IPS-18c (cell line): ENCODE measurements around the gene RPAP3.
"Not testable (repeated sequence)": the region's sequence is repeated elsewhere in the genome, so short reads cannot be mapped to it uniquely, and the experiment has no call there.

Source experiments
- H3K4me3 ChIP-seq: 2 replicates; pipeline ENCODE4 v1.7.0; 2013; ENCODE audit warnings: low read depth, mild to moderate bottlenecking, low read length, moderate library complexity; ENCODE audit not compliant: insufficient read depth
- H3K9me3 ChIP-seq: one replicate; pipeline ENCODE4 v1.6.1; 2013; ENCODE audit warnings: mild to moderate bottlenecking, low read length, moderate library complexity; ENCODE audit not compliant: control insufficient read depth, insufficient read depth

RPAP3 gene

DNA sequence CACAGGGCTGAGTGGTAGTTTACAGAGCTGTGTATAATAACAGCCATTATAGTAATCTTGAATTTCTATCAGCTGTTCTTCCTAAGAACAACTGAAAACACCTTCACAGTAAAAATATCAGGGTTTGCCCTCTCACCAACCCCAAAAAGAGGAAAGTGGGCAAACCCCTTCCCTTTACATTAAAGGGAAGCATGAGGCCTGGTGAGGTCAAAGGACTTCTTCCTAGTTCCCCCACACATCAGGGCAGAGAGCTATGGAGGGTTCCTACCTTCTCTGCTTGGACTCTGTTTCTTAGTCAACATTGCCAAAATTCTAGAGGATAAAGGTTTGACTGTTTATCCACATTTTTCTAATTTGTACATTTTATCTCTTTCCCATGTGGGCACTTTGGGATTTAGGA is 4.4 kb upstream of the RPAP3 start:
- Histone ChIP-seq H3K9me3 (no peaks in the 10 kb centered on the region), H3K4me3 (no peak overlapping the region)

DNA sequence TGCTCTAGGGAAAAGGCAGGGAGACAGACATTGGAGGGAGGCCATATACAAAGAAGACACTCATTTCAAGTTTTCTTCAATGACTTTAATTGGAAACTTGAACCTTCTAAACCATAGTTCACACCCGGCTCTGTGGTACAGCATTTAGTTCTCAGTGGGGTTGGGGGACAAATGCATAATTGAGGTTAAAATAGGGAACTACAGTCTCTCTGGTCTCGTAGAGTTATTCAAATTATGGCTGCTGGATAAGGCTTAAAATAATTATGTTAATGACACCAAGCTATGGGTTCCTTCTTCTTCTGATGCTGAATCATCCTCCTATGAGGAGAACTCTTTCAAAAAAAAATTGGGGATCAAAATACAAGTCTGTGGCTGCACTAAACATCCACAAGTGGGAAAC is 3.8 kb upstream of the RPAP3 start:
- H3K4me3 ChIP-seq, result no peak overlapping the region
- no peaks in the 10 kb centered on the region for H3K9me3 ChIP-seq

DNA sequence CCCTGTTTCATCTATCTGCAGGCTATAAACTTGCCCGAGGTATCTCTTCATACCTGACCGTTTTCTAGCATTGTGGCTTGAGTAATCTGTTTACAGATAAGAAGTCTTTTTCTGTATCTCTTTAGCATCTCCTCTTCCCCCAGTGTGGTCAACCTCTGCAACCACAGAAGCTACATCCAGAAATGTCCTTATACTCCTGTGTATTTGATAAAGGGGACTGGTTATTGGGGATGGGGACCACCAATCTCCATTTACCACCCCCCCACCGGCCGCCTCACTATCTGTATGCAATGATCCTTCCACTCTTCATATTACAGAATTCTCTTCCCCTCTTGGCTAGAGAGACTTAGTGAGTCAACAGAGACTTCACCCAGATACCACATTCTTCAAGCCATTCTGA is 3.4 kb upstream of the RPAP3 start:
- no peaks in the 10 kb centered on the region for H3K9me3 ChIP-seq
- no peak overlapping the region for H3K4me3 ChIP-seq

DNA sequence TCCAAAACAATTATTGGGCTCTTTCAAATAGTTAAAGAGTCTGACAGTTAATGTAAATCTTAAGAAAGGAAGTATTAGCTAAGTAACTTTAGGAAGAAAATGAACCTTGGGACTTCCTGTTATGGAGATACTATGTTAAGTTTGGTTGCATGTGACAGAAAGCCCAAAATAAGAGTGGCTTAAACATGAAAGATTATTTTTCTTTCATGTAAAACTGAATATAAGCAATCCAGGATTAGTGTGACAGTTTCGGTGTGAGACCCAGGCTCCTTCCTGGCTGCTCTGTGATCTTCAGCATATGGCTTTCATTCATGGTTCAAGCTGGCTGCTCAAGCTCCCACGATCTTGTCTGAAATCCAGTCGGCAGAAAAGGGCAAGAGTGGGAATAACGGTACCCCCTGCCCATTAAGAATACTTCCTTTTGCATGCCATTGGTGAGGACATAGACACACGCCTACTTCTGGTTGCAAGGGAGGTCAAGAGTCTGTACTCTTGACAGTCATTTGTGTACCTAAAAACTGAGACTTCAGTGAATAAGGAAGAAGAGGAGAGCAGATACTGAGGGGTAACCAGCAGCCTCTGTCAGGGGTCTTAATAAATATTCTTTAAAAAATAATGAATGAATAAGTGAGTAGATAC is 2.2 kb upstream of the RPAP3 start:
- Histone ChIP-seq H3K9me3 (no peaks in the 10 kb centered on the region), H3K4me3 (no peak overlapping the region)

GRCh38 chr12:47707355-47707754 is 1.5 kb upstream of the RPAP3 start:
- H3K9me3 ChIP-seq, result no peaks in the 10 kb centered on the region
- no peak overlapping the region for H3K4me3 ChIP-seq

- H3K4me3 ChIP-seq, result peak overlapping the region; percentile 87
Observed at GRCh38 chr12:47705229-47705565, 633 bp downstream of the RPAP3 start.

GRCh38 chr12:47704719-47705118 is 1.1 kb downstream of the RPAP3 start:
- Histone ChIP-seq H3K9me3 (no peaks in the 10 kb centered on the region), H3K4me3 (peak overlapping the region; percentile 87; the same call in 1 of the 2 replicates)

More at GRCh38 chr12:47705229-47705565, 633 bp downstream of the RPAP3 start:
- no peaks in the 10 kb centered on the region for H3K9me3 ChIP-seq

DNA sequence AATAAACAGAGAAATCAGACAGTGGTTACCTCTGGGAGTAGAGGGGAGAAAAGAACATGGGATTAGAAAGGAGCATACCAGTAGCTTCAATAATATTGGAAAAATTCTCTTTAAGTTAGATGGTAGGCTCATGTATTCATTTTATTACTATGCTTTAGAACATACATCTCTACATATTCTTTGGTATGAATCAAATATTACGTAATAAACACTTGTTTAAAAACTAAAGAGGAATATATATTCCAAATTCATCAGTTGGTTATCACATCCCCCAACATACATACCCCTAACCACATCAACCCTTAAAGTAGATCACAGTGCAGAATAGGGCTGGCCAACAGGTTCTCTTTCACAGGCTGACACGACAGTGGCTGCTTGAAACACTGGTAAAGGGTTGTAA is 5.6 kb downstream of the RPAP3 start:
- Histone ChIP-seq H3K4me3 (no peak overlapping the region), H3K9me3 (no peaks in the 10 kb centered on the region)

GRCh38 chr12:47698631-47699030 is 7.2 kb downstream of the RPAP3 start:
- Histone ChIP-seq H3K4me3 (no peak overlapping the region), H3K9me3 (no peaks in the 10 kb centered on the region)

- H3K4me3 ChIP-seq, result no peak overlapping the region
- H3K9me3 ChIP-seq, result no peaks in the 10 kb centered on the region
Observed at GRCh38 chr12:47698055-47698454, 7.8 kb downstream of the RPAP3 start.

DNA sequence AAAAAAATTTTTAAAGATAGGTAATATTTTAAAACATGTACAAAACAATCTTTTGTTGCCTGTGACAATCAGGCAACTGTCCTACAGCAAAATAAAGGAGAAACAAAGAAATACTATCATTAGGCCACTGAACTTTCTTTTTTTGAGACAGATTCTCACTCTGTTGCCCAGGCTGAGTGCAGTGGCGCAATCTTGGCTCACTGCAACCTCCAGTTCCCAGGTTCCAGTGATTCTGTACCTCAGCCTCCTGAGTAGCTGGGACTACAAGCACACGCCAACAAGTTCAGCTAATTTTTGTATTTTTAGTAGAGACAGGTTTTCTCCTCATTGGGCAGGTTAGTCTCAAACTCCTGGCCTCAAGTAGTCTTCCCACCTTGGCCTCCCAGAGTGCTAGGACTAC is 16.6 kb downstream of the RPAP3 start:
- Histone ChIP-seq H3K4me3 (no peak overlapping the region), H3K9me3 (no peaks in the 10 kb centered on the region)

GRCh38 chr12:47687636-47688035 is 18.2 kb downstream of the RPAP3 start:
- Histone ChIP-seq H3K4me3 (no peak overlapping the region), H3K9me3 (no peaks in the 10 kb centered on the region)

- H3K9me3 ChIP-seq, result no peaks in the 10 kb centered on the region
Observed at GRCh38 chr12:47686645-47687240, 19.1 kb downstream of the RPAP3 start.

GRCh38 chr12:47679785-47680184 is 26.0 kb downstream of the RPAP3 start:
- Histone ChIP-seq H3K9me3 (no peaks in the 10 kb centered on the region), H3K4me3 (no peak overlapping the region)

More at GRCh38 chr12:47686645-47687240, 19.1 kb downstream of the RPAP3 start:
- no peak overlapping the region for H3K4me3 ChIP-seq

DNA sequence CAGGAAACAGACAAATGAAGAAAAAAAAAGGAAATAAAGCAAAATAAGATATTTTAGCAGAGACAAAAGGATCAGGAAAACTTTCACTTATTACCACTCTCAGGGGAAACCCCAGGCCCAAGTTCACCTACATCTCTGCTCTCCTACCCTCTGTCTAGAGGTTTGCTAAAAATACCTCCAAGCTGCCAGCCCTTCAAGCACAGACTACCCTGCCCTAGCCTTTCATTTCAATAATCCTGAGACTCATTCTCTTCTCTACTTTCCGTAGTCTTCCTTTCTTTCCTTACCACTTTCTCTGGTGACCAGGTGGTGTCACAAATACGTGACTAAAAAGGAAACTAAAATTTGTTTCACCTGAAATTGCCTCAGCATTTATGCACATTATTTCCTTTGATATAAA is 33.8 kb downstream of the RPAP3 start:
- no peaks in the 10 kb centered on the region for H3K9me3 ChIP-seq
- no peak overlapping the region for H3K4me3 ChIP-seq

- not testable (repeated sequence) for H3K4me3 ChIP-seq, H3K9me3 ChIP-seq
Observed at GRCh38 chr12:47667935-47668334, 37.9 kb downstream of the RPAP3 start.

DNA sequence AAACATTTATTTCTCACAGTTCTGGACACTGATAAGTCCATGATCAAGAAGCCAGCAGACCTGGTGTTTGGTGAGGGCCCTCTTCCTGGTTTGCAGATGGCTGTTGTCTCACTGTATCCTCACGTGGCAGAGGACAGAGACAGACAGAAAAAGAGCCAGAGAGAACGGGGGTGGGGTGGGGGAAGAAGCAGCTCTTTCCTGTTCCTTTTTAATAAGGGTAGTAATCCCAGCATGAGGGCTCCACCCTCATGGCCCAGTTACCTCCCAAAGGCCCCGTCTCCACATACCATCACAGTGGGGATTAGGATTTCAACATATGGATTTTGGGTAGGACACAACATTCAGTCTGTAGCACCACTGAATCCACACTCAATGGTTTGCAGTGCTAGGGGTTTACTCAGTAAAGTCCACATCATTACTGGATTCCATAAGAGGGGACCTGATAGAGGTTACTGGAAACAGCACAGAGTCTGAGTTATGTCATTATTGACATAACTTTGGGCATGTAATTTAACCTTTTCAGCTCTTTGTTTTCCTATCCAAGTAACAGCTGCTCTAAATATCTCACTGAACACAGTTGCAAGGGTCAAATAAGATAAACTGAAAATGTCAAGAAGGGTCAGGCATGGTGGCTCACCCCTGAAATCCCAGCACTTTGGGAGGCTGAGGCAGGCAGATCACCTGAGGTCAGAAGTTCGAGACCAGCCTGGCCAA is 53.2 kb downstream of the RPAP3 start:
- H3K4me3 ChIP-seq, result no peak overlapping the region

More for the DNA sequence above, 53.2 kb downstream of the RPAP3 start:
- peaks cover 1% of the 10 kb centered on the region for H3K9me3 ChIP-seq
